Stimulated activated CD8-positive, alpha-beta memory T cell treated with anti-CD3 and anti-CD28 coated beads, Interleukin-4, amount 100 ng/mL, for 1 hour (primary cell): Measurements from ENCODE around the gene MADCAM1.

Experiments
- DNase-seq, 2 donors: peaks; one replicate each; pipeline ENCODE4 v3.0.0-alpha.2; 2020; ENCODE audit warnings: low read depth in 2 of 2, low spot score in 1 of 2

MADCAM1 gene

DNA sequence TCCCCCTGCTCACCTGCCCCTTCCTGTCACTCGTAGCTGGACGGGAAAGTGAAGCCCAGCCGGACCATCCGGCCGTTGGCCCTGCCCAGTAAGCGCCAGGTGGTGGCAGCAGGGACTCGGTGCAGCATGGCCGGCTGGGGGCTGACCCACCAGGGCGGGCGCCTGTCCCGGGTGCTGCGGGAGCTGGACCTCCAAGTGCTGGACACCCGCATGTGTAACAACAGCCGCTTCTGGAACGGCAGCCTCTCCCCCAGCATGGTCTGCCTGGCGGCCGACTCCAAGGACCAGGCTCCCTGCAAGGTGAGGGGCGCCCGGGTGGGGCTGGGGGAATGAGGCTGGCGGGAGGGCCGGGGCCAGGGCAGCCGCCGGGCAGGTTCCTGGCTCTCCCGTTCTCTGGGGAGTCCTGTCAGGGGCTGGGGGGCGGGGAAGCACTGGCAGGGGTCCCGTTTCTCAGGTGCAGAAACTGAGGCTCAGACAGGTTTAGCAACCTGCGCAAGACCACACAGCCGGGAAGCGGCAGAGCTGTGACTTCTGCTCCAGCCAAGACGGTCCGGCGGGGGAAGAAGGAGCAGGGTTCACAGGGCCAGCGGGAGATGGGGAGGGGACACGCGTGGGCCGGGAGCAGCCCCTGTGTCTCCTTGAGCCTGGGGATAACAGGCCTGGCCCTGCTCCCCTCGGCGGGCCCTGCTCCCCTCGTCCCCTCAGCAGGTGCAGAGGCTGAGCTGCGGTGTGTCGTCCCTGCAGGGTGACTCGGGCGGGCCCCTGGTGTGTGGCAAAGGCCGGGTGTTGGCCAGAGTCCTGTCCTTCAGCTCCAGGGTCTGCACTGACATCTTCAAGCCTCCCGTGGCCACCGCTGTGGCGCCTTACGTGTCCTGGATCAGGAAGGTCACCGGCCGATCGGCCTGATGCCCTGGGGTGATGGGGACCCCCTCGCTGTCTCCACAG, 52.9 kb downstream of the MADCAM1 start:
- DNase-seq, result no peak

DNA sequence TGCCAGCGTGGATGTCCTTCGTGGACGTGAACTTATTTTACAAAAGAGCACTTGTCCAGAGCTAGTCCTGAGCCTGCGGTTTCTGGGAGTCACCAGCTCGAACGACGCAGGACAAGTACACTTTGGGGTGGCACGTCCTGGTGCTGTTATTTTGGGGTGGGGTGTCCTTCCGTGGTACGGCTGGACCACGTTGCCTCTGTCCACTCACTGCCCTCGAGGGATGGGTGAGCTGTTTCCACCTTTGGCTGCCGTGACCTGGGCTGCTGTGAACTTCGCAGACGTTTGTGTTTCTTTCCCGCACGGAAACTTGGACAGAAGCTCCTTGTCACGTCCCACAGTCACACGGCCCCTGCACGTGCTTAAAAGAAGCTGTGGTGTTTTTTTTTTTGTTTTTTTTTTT, 58.5 kb downstream of the MADCAM1 start:
- no peak for DNase-seq
